Activated effector memory CD4-positive, alpha-beta T cell treated with anti-CD3 and anti-CD28 coated beads, Interleukin-2, amount 50 U/mL, for 16 hours (primary cell): ENCODE results near the gene RNF123.

Experiments
- DNase-seq: peaks from one replicate; pipeline ENCODE4 v3.0.0-alpha.2; 2020

Gene RNF123

GRCh38 chr3:49705390-49705960 is 16.1 kb downstream of the RNF123 start:
- DNase-seq: no peak

GRCh38 chr3:49706456-49707112 is 17.2 kb downstream of the RNF123 start:
- no peak for DNase-seq

GRCh38 chr3:49707113-49707480 is 17.7 kb downstream of the RNF123 start:
- DNase-seq: no peak

- DNase-seq: no peak
Observed at GRCh38 chr3:49709852-49710251, 20.5 kb downstream of the RNF123 start.

- no peak for DNase-seq
Observed at GRCh38 chr3:49711489-49711888, 22.1 kb downstream of the RNF123 start.

GRCh38 chr3:49712166-49712565 is 22.8 kb downstream of the RNF123 start:
- no peak for DNase-seq

GRCh38 chr3:49712631-49713317 is 23.4 kb downstream of the RNF123 start:
- no peak for DNase-seq

- DNase-seq: no peak
Observed at GRCh38 chr3:49713336-49714105, 24.2 kb downstream of the RNF123 start.

GRCh38 chr3:49714728-49715550 is 25.6 kb downstream of the RNF123 start:
- no peak for DNase-seq

GRCh38 chr3:49715611-49716121 is 26.3 kb downstream of the RNF123 start:
- DNase-seq: peak; percentile 58

- peak; percentile 54 for DNase-seq
Observed at GRCh38 chr3:49716169-49716568, 26.8 kb downstream of the RNF123 start.

GRCh38 chr3:49716691-49717210 is 27.4 kb downstream of the RNF123 start:
- peak; percentile 56 for DNase-seq

- DNase-seq: peak; percentile 58
Observed at GRCh38 chr3:49717211-49717958, 28.0 kb downstream of the RNF123 start.

- no peak for DNase-seq
Observed at GRCh38 chr3:49717959-49718857, 28.9 kb downstream of the RNF123 start.

- DNase-seq: no peak
Observed at GRCh38 chr3:49718858-49719213, 29.5 kb downstream of the RNF123 start.

- peak; percentile 97 for DNase-seq
Observed at GRCh38 chr3:49719214-49719884, 30.0 kb downstream of the RNF123 start, which contains the start of gene AMIGO3. Gene AMIGO3 (minus strand): TSS chr3:49719684. CDS start chr3:49719465, 219 bp downstream.

- peak; percentile 61 for DNase-seq
Observed at GRCh38 chr3:49720855-49721595, 31.7 kb downstream of the RNF123 start.

GRCh38 chr3:49721596-49721895 is 32.2 kb downstream of the RNF123 start:
- DNase-seq: peak; percentile 61
